GM18861 (cell line): ENCODE results near the gene TPGS2.
"Not testable (repeated sequence)": the region's sequence is repeated elsewhere in the genome, so short reads cannot be mapped to it uniquely, and the experiment has no call there.

Experiments
- ATAC-seq: cut with Tn5 transposase; IDR thresholded peaks from one replicate; pipeline ENCODE4 v1.9.1; 2021; ENCODE audit not compliant: unreplicated experiment

Gene TPGS2

GRCh38 chr18:36825526-36825925 lies 3.3 kb downstream of the TPGS2 start:
- no peak for ATAC-seq

GRCh38 chr18:36821681-36822080 lies 7.1 kb downstream of the TPGS2 start:
- no peak for ATAC-seq

DNA sequence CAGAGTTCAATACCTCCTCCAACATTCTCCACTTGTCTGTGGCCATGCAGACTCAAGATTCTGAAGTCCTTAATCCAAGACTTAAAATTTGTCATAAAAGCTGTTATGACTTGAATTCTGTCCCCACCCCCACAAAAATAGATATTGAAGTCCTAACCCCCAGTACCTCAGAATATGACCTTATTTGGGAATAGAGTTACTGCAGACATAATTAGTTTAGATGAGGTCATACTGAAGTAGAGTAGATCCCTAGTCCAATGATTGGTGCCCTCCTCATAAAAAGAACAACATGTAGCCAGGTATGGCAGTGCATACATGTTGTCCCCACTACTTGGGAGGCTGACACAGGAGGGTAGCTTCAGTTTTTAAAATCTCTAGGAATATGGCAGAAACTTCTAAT lies 9.2 kb downstream of the TPGS2 start:
- no peak for ATAC-seq

DNA sequence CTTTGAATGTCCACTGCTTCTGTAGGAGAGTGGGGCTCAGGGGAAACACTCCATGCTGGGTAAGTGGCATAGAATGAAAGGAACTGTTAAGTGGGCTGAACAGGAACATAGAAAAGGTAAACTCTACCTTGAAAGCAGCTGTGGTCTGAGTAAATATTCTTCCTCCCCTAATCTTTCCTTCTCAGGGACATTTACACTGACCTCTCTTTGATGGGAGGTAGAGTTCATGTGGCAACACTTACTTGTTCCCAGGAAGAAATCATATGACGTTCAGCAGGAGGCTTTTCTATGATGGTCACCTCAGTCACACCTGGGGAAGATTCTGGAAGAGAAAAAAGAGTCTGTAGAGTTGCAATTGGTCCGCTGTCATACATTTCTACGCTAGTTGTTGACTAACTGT lies 10.2 kb downstream of the TPGS2 start:
- ATAC-seq = no peak

- no peak for ATAC-seq
Observed at GRCh38 chr18:36817039-36817438, 11.8 kb downstream of the TPGS2 start.

- ATAC-seq = not testable (repeated sequence)
Observed at GRCh38 chr18:36816096-36816495, 12.7 kb downstream of the TPGS2 start.

GRCh38 chr18:36814994-36815393 lies 13.8 kb downstream of the TPGS2 start:
- ATAC-seq = no peak

- ATAC-seq = no peak
Observed at GRCh38 chr18:36813824-36814223, 15.0 kb downstream of the TPGS2 start.

DNA sequence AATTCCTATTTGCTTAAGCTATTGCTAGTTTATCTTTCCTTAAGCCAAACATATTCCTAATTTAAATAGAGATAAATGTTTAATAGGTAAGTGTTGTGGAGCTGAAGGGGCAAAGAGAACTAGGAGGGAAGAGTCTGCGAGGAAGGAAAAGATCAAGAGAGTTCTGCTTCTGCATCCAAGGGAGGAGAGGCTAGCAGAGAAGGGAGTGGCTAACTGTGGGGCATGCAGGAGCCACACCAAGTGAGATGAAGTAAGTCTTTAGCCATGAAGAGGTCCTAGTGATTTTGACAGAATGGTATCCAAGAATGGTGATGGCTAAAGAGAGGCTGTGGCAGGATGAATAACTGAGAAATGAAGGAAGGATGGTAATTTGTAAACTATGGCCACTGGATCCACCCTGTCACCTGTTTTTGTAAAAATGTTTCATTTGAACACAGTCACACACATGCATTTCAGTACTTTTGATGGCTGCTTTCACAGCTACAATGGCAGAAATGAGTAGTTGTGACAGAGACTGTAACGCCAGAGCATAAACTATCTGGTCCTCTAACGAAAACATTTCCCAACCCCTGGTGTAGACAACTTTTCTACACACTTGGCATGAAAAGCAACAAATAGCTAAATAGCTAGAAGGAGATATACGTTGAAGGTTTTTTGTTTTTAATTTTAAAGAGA lies 15.6 kb downstream of the TPGS2 start:
- ATAC-seq = no peak

- no peak for ATAC-seq
Observed at GRCh38 chr18:36812678-36813077, 16.1 kb downstream of the TPGS2 start.

DNA sequence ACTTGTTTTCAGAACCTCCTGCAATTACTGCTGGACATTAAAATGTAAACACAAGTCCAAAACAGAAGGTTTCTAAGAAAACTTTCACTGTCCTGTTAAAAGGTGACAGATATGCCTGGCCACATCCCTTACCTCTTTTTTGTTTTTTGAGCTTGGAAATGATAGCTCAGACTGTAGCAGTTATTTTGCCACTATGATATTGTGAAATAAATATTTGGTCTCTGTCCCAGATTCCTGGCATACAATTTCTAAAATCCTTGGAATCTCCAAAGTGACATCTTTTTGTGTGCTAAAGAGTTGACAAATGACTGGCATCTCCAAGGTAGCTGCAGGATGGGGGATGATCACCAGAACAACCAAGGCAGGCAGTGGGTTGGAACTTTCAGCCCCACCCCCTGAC lies 16.8 kb downstream of the TPGS2 start:
- no peak for ATAC-seq

DNA sequence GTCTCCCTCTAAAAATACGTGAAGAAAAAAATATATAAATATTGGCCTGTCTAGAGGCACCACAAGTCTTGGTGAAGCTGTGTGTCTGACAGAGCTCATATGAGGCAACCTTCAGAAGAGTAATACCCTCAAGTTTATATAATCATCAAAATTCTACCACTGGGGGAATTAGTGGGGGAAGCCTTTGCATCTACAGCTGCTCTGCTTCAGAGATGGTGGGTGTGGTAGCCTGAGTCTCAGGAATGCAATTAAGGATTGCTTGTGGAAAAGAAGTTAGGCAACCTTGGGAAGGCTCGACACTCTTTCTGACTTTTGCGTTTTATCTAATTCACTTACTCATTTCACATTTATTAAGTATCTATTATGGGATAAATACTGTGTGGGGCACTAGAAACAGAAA lies 17.4 kb downstream of the TPGS2 start:
- no peak for ATAC-seq

GRCh38 chr18:36809590-36810381 lies 19.0 kb downstream of the TPGS2 start:
- peak; percentile 99 for ATAC-seq

DNA sequence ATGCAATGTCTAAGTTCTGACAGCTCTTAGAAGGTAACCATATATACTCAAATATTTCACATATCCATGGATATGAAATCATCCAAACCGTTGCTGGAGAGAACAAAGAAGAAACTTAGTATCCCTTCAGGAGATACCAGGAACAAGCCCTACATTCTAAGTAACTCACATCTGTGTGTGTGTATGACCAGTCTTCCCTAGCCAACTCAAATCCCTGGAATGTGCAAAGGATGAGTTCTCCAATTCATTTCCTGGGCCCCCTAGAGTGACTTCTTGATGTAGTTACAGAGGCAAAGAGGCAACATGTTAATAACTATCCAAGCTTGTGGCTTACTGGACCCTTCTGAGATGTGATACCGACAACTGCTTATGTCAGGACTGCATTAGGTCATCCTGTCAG lies 20.1 kb downstream of the TPGS2 start:
- ATAC-seq = no peak

DNA sequence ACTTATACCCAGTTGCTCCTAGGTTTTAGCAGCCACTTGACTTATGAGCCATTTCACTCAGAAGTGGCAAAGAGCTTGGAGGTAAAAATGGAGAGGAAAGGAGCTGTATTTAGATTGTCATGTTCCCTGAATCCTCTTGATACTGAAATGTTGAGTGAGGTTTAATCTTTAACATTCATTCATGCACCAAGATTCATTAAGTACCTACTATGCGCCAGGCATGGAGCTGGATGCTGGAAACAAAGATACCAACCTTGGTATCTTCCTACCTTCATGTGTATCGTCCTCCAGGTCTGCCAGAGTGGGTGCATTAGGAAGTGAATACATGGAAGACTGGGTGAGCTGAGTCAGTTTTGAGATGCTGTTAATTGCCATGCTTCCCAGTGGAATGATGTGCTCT lies 23.7 kb downstream of the TPGS2 start:
- no peak for ATAC-seq

GRCh38 chr18:36798738-36799473 lies 29.9 kb downstream of the TPGS2 start:
- ATAC-seq = no peak

- ATAC-seq = no peak
Observed at GRCh38 chr18:36792634-36793283, 36.0 kb downstream of the TPGS2 start.

DNA sequence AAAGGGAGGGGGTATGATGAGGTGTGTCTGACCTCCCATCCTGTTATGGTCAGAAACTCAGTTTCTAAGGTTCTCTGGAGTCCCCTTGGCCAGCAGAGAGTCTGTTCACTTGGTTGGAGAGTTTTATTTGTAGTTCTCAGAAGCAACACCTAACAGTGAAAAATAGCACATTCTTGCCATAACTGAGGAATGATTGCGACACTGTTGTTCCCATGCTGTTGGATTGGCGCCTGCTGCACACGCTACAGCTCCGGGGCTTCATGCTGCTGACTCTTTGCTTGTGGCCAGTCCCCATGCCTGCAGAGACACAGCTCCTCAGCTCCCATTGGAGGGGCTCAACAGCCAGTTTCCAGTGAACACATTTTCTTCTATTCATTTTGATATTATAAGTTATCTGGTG lies 42.1 kb downstream of the TPGS2 start:
- no peak for ATAC-seq

- ATAC-seq = no peak
Observed at GRCh38 chr18:36783792-36784191, 45.0 kb downstream of the TPGS2 start.

- ATAC-seq = no peak
Observed at GRCh38 chr18:36782710-36783109, 46.1 kb downstream of the TPGS2 start.

DNA sequence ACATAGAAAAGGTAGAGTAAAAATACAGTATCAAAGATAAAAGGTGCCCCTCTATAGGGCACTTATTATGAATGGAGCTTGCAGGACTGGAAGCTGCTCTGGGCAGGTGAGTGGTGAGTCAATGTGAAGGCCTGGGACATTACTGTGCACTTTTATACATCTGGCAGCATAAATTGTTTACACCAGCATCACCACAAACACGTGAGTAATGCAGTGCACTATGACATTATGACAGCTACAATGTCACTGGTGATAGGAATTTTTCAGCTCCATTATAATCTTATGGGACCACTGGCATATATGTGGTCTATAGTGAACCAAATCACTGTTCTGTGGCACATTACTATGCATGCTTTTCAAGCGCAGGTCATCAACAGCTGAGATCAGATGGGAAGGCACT lies 48.1 kb downstream of the TPGS2 start:
- ATAC-seq = no peak
